ENCODE data around the gene RABGAP1L. TPM values are rescaled to one million over a fixed set of nuclear protein-coding genes. Genes with fewer than 3 reads are reported as not detected.
"Not testable (repeated sequence)": the region's sequence is repeated elsewhere in the genome, so short reads cannot be mapped to it uniquely, and the experiment has no call there.

RABGAP1L gene
- total RNA-seq, 1 donor from 2014 or later: 29.5 TPM

- DNase-seq (ENCODE audit: extremely low read depth, low read depth, low spot score): no peak
These were observed 193.7 kb downstream of the RABGAP1L start for GRCh38 chr1:174352883-174353608.

GRCh38 chr1:174358344-174358743, 199.0 kb downstream of the RABGAP1L start:
- DNase-seq (ENCODE audit: extremely low read depth, low read depth, low spot score): no peak

- DNase-seq (ENCODE audit: extremely low read depth, low read depth, low spot score): no peak
These were observed 199.6 kb downstream of the RABGAP1L start for GRCh38 chr1:174358786-174359453.

- DNase-seq (ENCODE audit: extremely low read depth, low read depth, low spot score): no peak
These were observed 200.1 kb downstream of the RABGAP1L start for GRCh38 chr1:174359454-174359805.

- DNase-seq (ENCODE audit: extremely low read depth, low read depth, low spot score): no peak
These were observed 205.8 kb downstream of the RABGAP1L start for GRCh38 chr1:174364996-174365736.

- no peak for DNase-seq (ENCODE audit: extremely low read depth, low read depth, low spot score)
These were observed 207.6 kb downstream of the RABGAP1L start for GRCh38 chr1:174366946-174367345.

- no peak for DNase-seq (ENCODE audit: extremely low read depth, low read depth, low spot score)
These were observed 208.6 kb downstream of the RABGAP1L start for GRCh38 chr1:174367892-174368291.

GRCh38 chr1:174376030-174376429, 216.7 kb downstream of the RABGAP1L start:
- DNase-seq (ENCODE audit: extremely low read depth, low read depth, low spot score): no peak

GRCh38 chr1:174391716-174392115, 232.4 kb downstream of the RABGAP1L start:
- DNase-seq (ENCODE audit: extremely low read depth, low read depth, low spot score): no peak

GRCh38 chr1:174393885-174394284, 234.6 kb downstream of the RABGAP1L start:
- no peak for DNase-seq (ENCODE audit: extremely low read depth, low read depth, low spot score)

GRCh38 chr1:174397261-174397660, 237.9 kb downstream of the RABGAP1L start:
- DNase-seq (ENCODE audit: extremely low read depth, low read depth, low spot score): no peak

GRCh38 chr1:174398246-174398645, 238.9 kb downstream of the RABGAP1L start:
- no peak for DNase-seq (ENCODE audit: extremely low read depth, low read depth, low spot score)

- no peak for DNase-seq (ENCODE audit: extremely low read depth, low read depth, low spot score)
These were observed 239.9 kb downstream of the RABGAP1L start for GRCh38 chr1:174399211-174399610.

- no peak for DNase-seq (ENCODE audit: extremely low read depth, low read depth, low spot score)
These were observed 241.8 kb downstream of the RABGAP1L start for GRCh38 chr1:174401075-174401474.

GRCh38 chr1:174405219-174405618, 245.9 kb downstream of the RABGAP1L start:
- DNase-seq (ENCODE audit: extremely low read depth, low read depth, low spot score): no peak

- DNase-seq (ENCODE audit: extremely low read depth, low read depth, low spot score): no peak
These were observed 247.1 kb downstream of the RABGAP1L start for GRCh38 chr1:174406421-174406820.

GRCh38 chr1:174407665-174408064, 248.3 kb downstream of the RABGAP1L start:
- no peak for DNase-seq (ENCODE audit: extremely low read depth, low read depth, low spot score)

GRCh38 chr1:174408146-174408545, 248.8 kb downstream of the RABGAP1L start:
- no peak for DNase-seq (ENCODE audit: extremely low read depth, low read depth, low spot score)

GRCh38 chr1:174409801-174410200, 250.5 kb downstream of the RABGAP1L start:
- DNase-seq (ENCODE audit: extremely low read depth, low read depth, low spot score): not testable (repeated sequence)

GRCh38 chr1:174413632-174414031, 254.3 kb downstream of the RABGAP1L start:
- DNase-seq (ENCODE audit: extremely low read depth, low read depth, low spot score): no peak

GRCh38 chr1:174414203-174414602, 254.9 kb downstream of the RABGAP1L start:
- no peak for DNase-seq (ENCODE audit: extremely low read depth, low read depth, low spot score)

GRCh38 chr1:174415506-174415905, 256.2 kb downstream of the RABGAP1L start:
- DNase-seq (ENCODE audit: extremely low read depth, low read depth, low spot score): no peak
